Erythroblast (primary cell): ENCODE data around the gene KHDC1.

Experiments used
- GATA1 ChIP-seq: IDR thresholded peaks from 2 replicates; pipeline ENCODE4 v1.6.1; 2011; ENCODE audit warnings: low read depth, mild to moderate bottlenecking, control low read depth, low read length, moderate library complexity
- POLR2A ChIP-seq: IDR thresholded peaks from 2 replicates; pipeline ENCODE4 v1.6.1; 2011; ENCODE audit warnings: mild to moderate bottlenecking, low read length

DNA sequence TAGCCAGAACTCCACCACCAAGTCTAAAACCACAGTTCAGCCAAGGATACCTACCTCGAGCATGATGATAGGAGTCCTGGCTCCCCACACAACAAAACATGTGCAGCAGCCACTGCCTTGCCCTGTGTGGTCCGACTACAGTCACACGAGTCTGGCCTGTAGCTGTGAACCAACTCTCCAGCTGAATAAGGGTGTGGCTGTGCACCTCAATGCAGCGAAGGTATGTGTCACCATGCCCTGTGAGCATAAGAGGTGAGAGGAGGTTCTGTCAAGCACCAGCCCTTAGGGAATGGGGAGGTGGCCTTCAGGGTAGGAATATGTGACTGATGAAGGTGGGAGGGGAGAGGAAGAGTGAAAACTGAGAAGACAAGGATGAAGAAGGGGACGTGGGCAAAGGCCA lies 21.0 kb downstream of the KHDC1 start:
- TF ChIP-seq POLR2A, result no peak
- no peak for TF ChIP-seq GATA1
